Panc1 (cell line): ENCODE data around the gene TMEM209. TPM values are rescaled to one million over a fixed set of nuclear protein-coding genes. Genes with fewer than 3 reads are reported as not detected.

ENCODE experiments used
- ATAC-seq: fragments of 200-7000 bp; cut with Tn5 transposase; 2 replicates; pipeline ENCODE4 v1.9.1; 2020; ENCODE audit warnings: mild to moderate bottlenecking, moderate library complexity
- BruUV-seq: library from RNA; stranded (reverse); fragments of 400-500 nt; replicated peaks from 2 replicates; lab custom pipeline; 2021; lab: Mats Ljungman, UMichigan
- CTCF ChIA-PET: fragments of 300-600 bp; sonication (Branson Sonifier 250); formaldehyde crosslinking; loops from one replicate; lab custom pipeline; 2022; ENCODE audit warnings: antibody characterized with exemption; lab: Charles Lee
- POLR2A ChIA-PET: fragments of 300-600 bp; sonication (Branson Sonifier 250); formaldehyde crosslinking; loops from one replicate; lab custom pipeline; 2022; ENCODE audit warnings: antibody characterized with exemption; lab: Charles Lee
- DNase-seq: peaks from one replicate; pipeline ENCODE4 v3.0.0-alpha.2; 2010; ENCODE audit warnings: low read depth, low spot score
- H3K27ac ChIP-seq: 2 replicates; pipeline ENCODE4 v1.5.1; 2011; ENCODE audit warnings: mild to moderate bottlenecking, low read length, inconsistent platforms
- H3K27me3 ChIP-seq: fragments of 200-500 bp; sonication (Bioruptor generic); 2 replicates; pipeline ENCODE4 v1.6.0; 2014; ENCODE audit warnings: low read length, inconsistent platforms; ENCODE audit not compliant: control insufficient read depth, insufficient read depth
- H3K36me3 ChIP-seq: fragments of 200-500 bp; sonication (Bioruptor generic); 2 replicates; pipeline ENCODE4 v1.5.1; 2014; ENCODE audit warnings: inconsistent platforms, mild to moderate bottlenecking, low read length, moderate library complexity; ENCODE audit not compliant: control insufficient read depth, insufficient read depth
- H3K4me1 ChIP-seq: 2 replicates; pipeline ENCODE4 v1.5.1; 2011; ENCODE audit warnings: inconsistent platforms, mild to moderate bottlenecking, low read length, moderate library complexity; ENCODE audit not compliant: control insufficient read depth, insufficient read depth
- H3K4me3 ChIP-seq, 2 experiments: 2 replicates each; pipeline ENCODE4 v1.5.1; 2011 to 2012; ENCODE audit warnings: low read depth in 2 of 2, low read length in 2 of 2, mild to moderate bottlenecking in 2 of 2, inconsistent platforms in 1 of 2, moderate library complexity in 1 of 2
- H3K9me3 ChIP-seq: fragments of 200-500 bp; sonication (Bioruptor generic); 2 replicates; pipeline ENCODE4 v1.5.1; 2014; ENCODE audit warnings: low read depth, mild to moderate bottlenecking, inconsistent platforms, low read length, moderate library complexity; ENCODE audit not compliant: control insufficient read depth, insufficient read depth
- CTCF ChIP-seq: fragments of 450-650 bp; IDR thresholded peaks from 2 replicates; pipeline ENCODE4 v1.5.1; 2017; ENCODE audit warnings: mild to moderate bottlenecking
- POLR2AphosphoS5 ChIP-seq: IDR thresholded peaks from 2 replicates; pipeline ENCODE4 v1.6.1; 2012; ENCODE audit warnings: mild to moderate bottlenecking, low read depth, low read length, moderate library complexity
- REST ChIP-seq, 2 experiments: IDR thresholded peaks; 2 replicates each; pipeline ENCODE4 v1.6.1; 2011 to 2012; ENCODE audit warnings: low read depth in 2 of 2, control low read depth in 1 of 2, low read length in 1 of 2, mild to moderate bottlenecking in 1 of 2, moderate library complexity in 1 of 2; ENCODE audit not compliant: insufficient read depth in 1 of 2
- SIN3A ChIP-seq: IDR thresholded peaks from 2 replicates; pipeline ENCODE4 v1.6.1; 2012; ENCODE audit warnings: low read depth, mild to moderate bottlenecking, low read length, moderate library complexity, borderline replicate concordance; ENCODE audit not compliant: insufficient read depth
- TCF7L2 ChIP-seq: IDR thresholded peaks from 2 replicates; pipeline ENCODE4 v1.6.1; 2011; ENCODE audit warnings: mild to moderate bottlenecking, low read depth, low read length, inconsistent platforms
- in situ Hi-C: cut with HindIII; loops from 2 replicates; pipeline ENCODE4 v1.10.0; 2016; ENCODE audit warnings: low sequenced_read_pairs, low pct_unique_long_range_greater_than_20kb
- intact Hi-C: fragments of 100-400 bp; cut with micrococcal nuclease; formaldehyde crosslinking; loops from one replicate; pipeline ENCODE4 v1.10.0; 2022; ENCODE audit not compliant: unreplicated experiment
- total RNA-seq: library from RNA; stranded (reverse); gene quantifications from one replicate; pipeline ENCODE4 v1.2.1, GENCODE V29; 2021; ENCODE audit not compliant: unreplicated experiment

Gene TMEM209
- total RNA-seq, 1 experiment from 2014 or later = 32.3 TPM

GRCh38 chr7:130131964-130132875, 73.0 kb downstream of the TMEM209 start:
- BruUV-seq = no TSS peak
- POLR2A ChIA-PET = no interaction called here
- no peak overlapping the region for H3K27ac ChIP-seq
- no peaks in the 10 kb centered on the region for H3K27me3 ChIP-seq
- TF ChIP-seq POLR2AphosphoS5 = no peak
- no peak for TF ChIP-seq SIN3A
- no peak for TF ChIP-seq TCF7L2
- no peak for TF ChIP-seq CTCF
- no peak for TF ChIP-seq REST (IDR thresholded peaks at IDR 0.05; ENCODE audit: insufficient read depth in 1 of 2, low read depth in 2 of 2, low read length in 1 of 2)
- in situ Hi-C loops = no loop called here
- H3K4me1 ChIP-seq = 0 out of 2 replicates have a peak, but pooled peaks cover 4% of the 10 kb centered on the region
- CTCF ChIA-PET = no interaction called here
- ATAC-seq = no peak
- DNase-seq = no peak
- intact Hi-C loops = no loop called here
- H3K36me3 ChIP-seq = peaks cover 16% of the 10 kb centered on the region
- no peak overlapping the region for H3K4me3 ChIP-seq
- no peaks in the 10 kb centered on the region for H3K9me3 ChIP-seq

GRCh38 chr7:130131191-130131834, 73.9 kb downstream of the TMEM209 start:
- no peak for ATAC-seq
- POLR2A ChIA-PET = no interaction called here
- CTCF ChIA-PET = no interaction called here
- H3K4me1 ChIP-seq = 0 out of 2 replicates have a peak, but pooled peaks cover 6% of the 10 kb centered on the region
- TF ChIP-seq CTCF (no peak), SIN3A (no peak), REST (IDR thresholded peaks at IDR 0.05; ENCODE audit: insufficient read depth in 1 of 2, low read depth in 2 of 2, low read length in 1 of 2) (no peak), TCF7L2 (no peak), POLR2AphosphoS5 (no peak)
- in situ Hi-C loops = no loop called here
- H3K27ac ChIP-seq = no peak overlapping the region
- no TSS peak for BruUV-seq
- peaks cover 16% of the 10 kb centered on the region for H3K36me3 ChIP-seq
- no peaks in the 10 kb centered on the region for H3K27me3 ChIP-seq
- no peak for DNase-seq
- H3K4me3 ChIP-seq = no peak overlapping the region
- H3K9me3 ChIP-seq = no peaks in the 10 kb centered on the region
- intact Hi-C loops = no loop called here
